ENCODE results near the gene TOX3. TPM values are rescaled to one million over a fixed set of nuclear protein-coding genes. Genes with fewer than 3 reads are reported as not detected.
A peak's percentile ranks its signal among the peaks of the same experiment; 100 is the strongest.

Gene TOX3
- total and polyA plus RNA-seq, 4 donors: 1.3 to 3.5 (median 2.4) TPM

GRCh38 chr16:52389045-52389444 lies 157.9 kb downstream of the TOX3 start:
- no peak for DNase-seq (ENCODE audit: low spot score)
- WGBS: 84% methylated on average over 1 of the region's 1 CpG
- Histone ChIP-seq H3K36me3 (ENCODE audit: control insufficient read depth in 4 of 4, insufficient read depth in 3 of 4, low read depth in 1 of 4, low read length in 3 of 4) (no peaks in the 10 kb centered on the region), H3K9me3 (ENCODE audit: control insufficient read depth in 4 of 4, low read length in 3 of 4) (no peaks in the 10 kb centered on the region), H3K27ac (ENCODE audit: low read depth in 1 of 2, low read length in 2 of 2) (no peak overlapping the region), H3K4me1 (ENCODE audit: control insufficient read depth in 4 of 4, insufficient read depth in 4 of 4, low read length in 3 of 4) (peaks cover 0 to 2% (median 0%) of the 10 kb centered on the region in 4 donors), H3K9ac (ENCODE audit: low read depth in 1 of 2, low read length in 2 of 2) (no peak overlapping the region), H3K27me3 (ENCODE audit: control insufficient read depth in 4 of 4, insufficient read depth in 4 of 4, low read length in 3 of 4) (no peaks in the 10 kb centered on the region), H3K4me3 (ENCODE audit: low read depth in 1 of 3, low read length in 3 of 3) (no peak overlapping the region)
- peak in 1 of 2 donors; percentile 13 for TF ChIP-seq HNF4A (conservative IDR thresholded peaks at IDR 0.05)
- peak in 1 of 2 donors; percentile 9 for TF ChIP-seq RXRA (IDR thresholded peaks at IDR 0.05)
- peak in 1 of 2 donors; percentile 40 for TF ChIP-seq RAD21 (IDR thresholded peaks at IDR 0.05)
- peak; percentile 15 for TF ChIP-seq YY1 (IDR thresholded peaks at IDR 0.05)
- no peak for TF ChIP-seq FOXA2 (IDR thresholded peaks at IDR 0.05)
- no peak for TF ChIP-seq MAX (IDR thresholded peaks at IDR 0.05)

All from liver (tissue), 9 donors.